Endothelial cell of umbilical vein (primary cell): Measurements from ENCODE around the gene PRPF39. TPM values are rescaled to one million over a fixed set of nuclear protein-coding genes. Genes with fewer than 3 reads are reported as not detected.

ENCODE experiments used
- BruUV-seq: library from RNA; stranded (reverse); fragments of 400-500 nt; replicated peaks from 2 replicates; lab custom pipeline; 2021; lab: Mats Ljungman, UMichigan
- CTCF ChIA-PET: fragments of 300-600, 350-600 bp; sonication (Branson Sonifier 250); formaldehyde crosslinking; loops from one replicate; lab custom pipeline; 2021; ENCODE audit warnings: antibody characterized with exemption, inconsistent platforms; lab: Charles Lee
- POLR2A ChIA-PET: fragments of 300-600, 350-600 bp; sonication (Branson Sonifier 250); formaldehyde crosslinking; loops from one replicate; lab custom pipeline; 2021; ENCODE audit warnings: antibody characterized with exemption, inconsistent platforms; lab: Charles Lee
- DNase-seq: peaks from one replicate; pipeline ENCODE4 v3.0.0-alpha.2; 2011; ENCODE audit warnings: low read depth, low spot score
- FAIRE-seq: peaks from 2 replicates; lab custom pipeline; 2011; peaks lifted over from hg19 to GRCh38; lab: Jason Lieb, UNC
- H2AFZ ChIP-seq: 2 replicates; pipeline ENCODE4 v1.6.0; 2012; ENCODE audit warnings: low read depth, low read length, control low read depth, inconsistent platforms
- H3K27ac ChIP-seq: 2 replicates; pipeline ENCODE4 v1.5.1; 2011; ENCODE audit warnings: low read depth, mild to moderate bottlenecking, control low read depth, low read length, moderate library complexity; ENCODE audit not compliant: insufficient read depth
- H3K27me3 ChIP-seq, 2 experiments: 2 replicates each; pipeline versions ENCODE4 v1.6.0 to v1.6.1; 2011; ENCODE audit warnings: low read length in 2 of 2, mixed read lengths in 1 of 2; ENCODE audit not compliant: control insufficient read depth in 2 of 2, insufficient read depth in 2 of 2
- H3K36me3 ChIP-seq, 2 experiments: 2 replicates in 1 of 2; 3 replicates in 1 of 2; pipeline ENCODE4 v1.5.1; 2011; ENCODE audit warnings: low read length in 2 of 2, mild to moderate bottlenecking in 1 of 2, moderate library complexity in 1 of 2; ENCODE audit not compliant: control insufficient read depth in 2 of 2, insufficient read depth in 2 of 2; ENCODE audit errors: extremely low read depth in 1 of 2
- H3K4me1 ChIP-seq: 3 replicates; pipeline ENCODE4 v1.5.1; 2011; ENCODE audit warnings: mild to moderate bottlenecking, low read length; ENCODE audit not compliant: control insufficient read depth, insufficient read depth; ENCODE audit errors: extremely low read depth
- H3K4me2 ChIP-seq: 2 replicates; pipeline ENCODE4 v1.6.1; 2011; ENCODE audit warnings: low read length, control low read depth, mixed read lengths; ENCODE audit not compliant: insufficient read depth
- H3K4me3 ChIP-seq, 3 experiments: fragments of 200-600 bp in 1 of 3; sonication (generic), shearing (Covaris generic) in 1 of 3; replicated peaks in 1 of 3; 2 replicates each; pipeline ENCODE4 v1.5.1; 2011 to 2016; ENCODE audit warnings: control low read depth in 3 of 3, low read length in 3 of 3, mild to moderate bottlenecking in 2 of 3, inconsistent platforms in 1 of 3, low read depth in 1 of 3, moderate library complexity in 1 of 3; ENCODE audit not compliant: insufficient read depth in 1 of 3
- H3K79me2 ChIP-seq: 2 replicates; pipeline ENCODE4 v1.6.0; 2012; ENCODE audit warnings: low read length, inconsistent platforms; ENCODE audit not compliant: control insufficient read depth, insufficient read depth
- H3K9ac ChIP-seq: replicated peaks from 2 replicates; pipeline ENCODE3; 2011; ENCODE audit warnings: low read length, control low read depth; ENCODE audit not compliant: insufficient read depth; ENCODE audit errors: extremely low read depth
- H3K9me1 ChIP-seq: replicated peaks from 3 replicates; pipeline ENCODE4 v1.6.0; 2011; ENCODE audit warnings: mild to moderate bottlenecking, low read length; ENCODE audit not compliant: control insufficient read depth, insufficient read depth; ENCODE audit errors: extremely low read depth
- H3K9me3 ChIP-seq: replicated peaks from 2 replicates; pipeline ENCODE4 v1.5.1; 2012; ENCODE audit warnings: low read length, inconsistent platforms; ENCODE audit not compliant: control insufficient read depth, insufficient read depth
- H4K20me1 ChIP-seq: replicated peaks from 2 replicates; pipeline ENCODE3; 2011; ENCODE audit warnings: mild to moderate bottlenecking, low read length; ENCODE audit not compliant: control insufficient read depth, insufficient read depth; ENCODE audit errors: extremely low read depth
- CTCF ChIP-seq, 2 donors: IDR thresholded peaks; 1 replicate in 1 of 2; 2 replicates in 1 of 2; pipeline ENCODE4 v1.5.1; 2011; ENCODE audit warnings: low read length in 2 of 2, mild to moderate bottlenecking in 2 of 2, moderate library complexity in 2 of 2, control low read depth in 1 of 2, inconsistent platforms in 1 of 2, low read depth in 1 of 2; ENCODE audit not compliant: insufficient read depth in 1 of 2; ENCODE audit errors: extremely low read depth in 1 of 2
- EZH2 ChIP-seq: IDR thresholded peaks from 2 replicates; pipeline ENCODE4 v1.6.1; 2012; ENCODE audit warnings: borderline replicate concordance, low read depth, mild to moderate bottlenecking, moderate library complexity, low read length, inconsistent platforms; ENCODE audit not compliant: severe bottlenecking
- FOS ChIP-seq: IDR thresholded peaks from 2 replicates; pipeline ENCODE4 v1.6.1; 2011; ENCODE audit warnings: mild to moderate bottlenecking, low read length, moderate library complexity, borderline replicate concordance; ENCODE audit not compliant: insufficient read depth
- GATA2 ChIP-seq: IDR thresholded peaks from 2 replicates; pipeline ENCODE4 v1.7.0; 2011; ENCODE audit warnings: low read depth, mild to moderate bottlenecking, moderate library complexity, mixed read lengths, low read length; ENCODE audit not compliant: insufficient read length, insufficient read depth
- JUN ChIP-seq: IDR thresholded peaks from 2 replicates; pipeline ENCODE4 v1.6.1; 2011; ENCODE audit warnings: borderline replicate concordance, low read depth; ENCODE audit not compliant: insufficient read length, insufficient read depth
- MAX ChIP-seq: IDR thresholded peaks from 2 replicates; pipeline ENCODE4 v1.6.1; 2011; ENCODE audit not compliant: insufficient read depth, insufficient read length
- MYC ChIP-seq: IDR thresholded peaks from one replicate; pipeline ENCODE4 v1.6.1; 2011; ENCODE audit warnings: mild to moderate bottlenecking, low read depth, low read length
- POLR2A ChIP-seq: IDR thresholded peaks from 2 replicates; pipeline ENCODE4 v1.6.1; 2012; ENCODE audit warnings: low read depth, mild to moderate bottlenecking, control low read depth, low read length
- POLR2AphosphoS5 ChIP-seq: IDR thresholded peaks from 2 replicates; pipeline ENCODE4 v1.6.1; 2012; ENCODE audit warnings: low read depth, mild to moderate bottlenecking, control low read depth, low read length, moderate library complexity; ENCODE audit not compliant: insufficient read depth
- dilution Hi-C: fragments of 300-500 bp; cut with MboI; formaldehyde crosslinking; loops from one replicate; pipeline ENCODE4 v1.15.0; 2019; ENCODE audit warnings: low sequenced_read_pairs; ENCODE audit not compliant: extremely low pct_ligation_motif_present
- intact Hi-C: fragments of 100-400 bp; cut with micrococcal nuclease; formaldehyde crosslinking; loops from one replicate; pipeline ENCODE4 v1.10.0; 2022
- polyA plus RNA-seq, 4 experiments: library from polyadenylated mRNA; depleted of rRNA in 3 of 4; stranded (reverse) in 3 of 4; unstranded in 1 of 4; fragments of >200 nt; gene quantifications; 2 replicates each; pipeline versions ENCODE4 v1.2.1 to v1.2.3, GENCODE V29; 2011 to 2012; ENCODE audit warnings: missing spikeins in 1 of 4
- total RNA-seq: library from RNA; stranded (reverse); gene quantifications from 2 replicates; pipeline ENCODE4 v1.2.3, GENCODE V29; 2021

PRPF39 gene
- total and polyA plus RNA-seq, 2 donors (not counting 3 experiments of a cell fraction or from before 2014, with no cell fraction given), result 24.8 to 44.4 TPM

GRCh38 chr14:45073231-45073879 is 10.6 kb upstream of the PRPF39 start:
- no peaks in the 10 kb centered on the region for H3K36me3 ChIP-seq
- dilution Hi-C loops, result no loop called here
- ChIA-PET CTCF (no interaction called here), POLR2A (no interaction called here)
- H3K4me2 ChIP-seq, result no peak overlapping the region
- no peaks in the 10 kb centered on the region for H3K9me1 ChIP-seq
- no peaks in the 10 kb centered on the region for H3K27me3 ChIP-seq
- no peaks in the 10 kb centered on the region for H4K20me1 ChIP-seq
- no peak for DNase-seq
- H2AFZ ChIP-seq, result no peak overlapping the region
- H3K27ac ChIP-seq, result no peak overlapping the region
- H3K79me2 ChIP-seq, result no peaks in the 10 kb centered on the region
- H3K4me3 ChIP-seq, result no peak overlapping the region
- no peaks in the 10 kb centered on the region for H3K9me3 ChIP-seq
- H3K4me1 ChIP-seq, result no peaks in the 10 kb centered on the region
- no peak overlapping the region for H3K9ac ChIP-seq
- no peak for FAIRE-seq
- TF ChIP-seq CTCF (IDR thresholded peaks at IDR 0.05; ENCODE audit: extremely low read depth in 1 of 2, insufficient read depth in 1 of 2, low read depth in 1 of 2, low read length in 2 of 2) (no peak), EZH2 (no peak), POLR2A (no peak), MYC (no peak), MAX (no peak), POLR2AphosphoS5 (no peak), FOS (no peak), JUN (no peak), GATA2 (no peak)
- BruUV-seq, result no TSS peak
- intact Hi-C loops, result no loop called here
